Activated T-cell treated with anti-CD3 and anti-CD28 coated beads, Interleukin-2, amount 50 U/mL, for 4 hours (primary cell): Measurements from ENCODE around the gene EIF5AL1. TPM values are rescaled to one million over a fixed set of nuclear protein-coding genes. Genes with fewer than 3 reads are reported as not detected.
"Not testable (repeated sequence)": the region's sequence is repeated elsewhere in the genome, so short reads cannot be mapped to it uniquely, and the experiment has no call there.

Source experiments
- ATAC-seq, 2 donors: fragments of 200-7000 bp; cut with Tn5 transposase; one replicate each; pipeline ENCODE4 v1.10.0; 2021
- DNase-seq: peaks from one replicate; pipeline ENCODE4 v3.0.0-alpha.2; 2020
- H3K27me3 Mint-ChIP-seq: one replicate; pipeline ENCODE4 v1.8.0; 2021; ENCODE audit warnings: low read depth, mixed read lengths
- H3K36me3 Mint-ChIP-seq: one replicate; pipeline ENCODE4 v1.8.0; 2022; ENCODE audit warnings: mixed read lengths; ENCODE audit not compliant: insufficient read depth
- H3K4me1 Mint-ChIP-seq: one replicate; pipeline ENCODE4 v1.8.0; 2021; ENCODE audit warnings: low read depth, mixed read lengths
- H3K4me3 Mint-ChIP-seq: one replicate; pipeline ENCODE4 v1.8.0; 2021; ENCODE audit warnings: mild to moderate bottlenecking, moderate library complexity, mixed read lengths
- H3K9me3 Mint-ChIP-seq: one replicate; pipeline ENCODE4 v1.8.0; 2021; ENCODE audit warnings: mixed read lengths
- total RNA-seq, 3 donors: library from RNA; stranded (reverse); gene quantifications; one replicate each; pipeline ENCODE4 v1.2.1, GENCODE V29; 2021

The EIF5AL1 gene
- total RNA-seq, 3 donors from 2014 or later: 0.46 to 2.2 (median 0.49) TPM

DNA sequence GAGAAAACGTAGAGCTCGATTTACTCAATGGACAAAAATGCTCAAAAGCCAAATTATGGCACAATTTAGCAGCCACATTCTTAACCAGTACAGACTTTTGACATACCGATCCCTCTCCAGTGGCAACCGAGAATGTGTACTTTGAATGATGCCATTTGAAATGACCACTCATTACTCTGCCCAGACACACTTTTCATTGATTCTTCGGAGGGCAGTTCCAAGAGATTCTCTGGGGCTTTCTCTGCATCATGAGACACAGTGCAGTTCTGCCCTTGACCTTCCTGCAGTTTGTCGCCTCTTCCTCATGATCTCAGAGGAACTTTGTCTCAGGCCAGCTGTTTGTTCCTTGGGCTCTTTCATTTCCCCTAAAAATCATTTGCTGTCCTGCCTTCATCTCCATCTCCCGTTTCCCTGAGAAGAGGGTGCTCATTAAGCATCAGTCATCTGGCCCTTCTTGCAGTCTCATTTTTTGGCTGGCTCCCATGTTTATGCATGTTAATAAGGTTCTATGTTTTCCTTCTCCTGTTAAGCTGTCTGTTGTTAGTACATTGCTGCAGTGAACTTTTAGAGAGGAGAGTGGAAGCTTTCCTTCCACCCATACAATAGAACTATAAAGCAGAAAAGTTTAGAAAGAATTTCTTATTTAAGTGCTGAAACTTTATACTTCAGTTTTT lies 4.3 kb downstream of the EIF5AL1 start:
- ATAC-seq, H3K36me3 Mint-ChIP-seq, DNase-seq: not testable (repeated sequence)

DNA sequence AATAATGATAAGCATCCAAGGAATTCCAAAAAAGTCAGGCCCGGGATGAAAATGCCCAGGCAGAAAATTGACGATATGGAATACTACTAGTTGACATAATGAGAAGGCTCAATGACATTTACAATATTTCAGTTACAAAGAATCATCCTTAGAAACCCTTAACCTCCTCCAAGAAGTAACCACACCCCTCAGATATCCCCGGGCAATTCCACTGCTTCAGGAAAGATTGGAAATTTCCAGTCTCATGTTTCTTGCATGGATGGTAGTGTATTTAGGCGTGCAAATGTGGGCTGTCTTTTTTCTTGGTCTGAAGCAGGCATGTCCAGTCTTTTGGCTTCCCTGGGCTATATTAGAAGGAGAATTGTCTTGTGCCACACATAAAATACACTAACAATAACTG lies 5.2 kb downstream of the EIF5AL1 start:
- DNase-seq, H3K36me3 Mint-ChIP-seq, H3K4me3 Mint-ChIP-seq, H3K4me1 Mint-ChIP-seq, ATAC-seq, H3K9me3 Mint-ChIP-seq, H3K27me3 Mint-ChIP-seq: not testable (repeated sequence)

More for the DNA sequence above, 4.3 kb downstream of the EIF5AL1 start:
- not testable (repeated sequence) for H3K4me3 Mint-ChIP-seq, H3K4me1 Mint-ChIP-seq, H3K27me3 Mint-ChIP-seq, H3K9me3 Mint-ChIP-seq

DNA sequence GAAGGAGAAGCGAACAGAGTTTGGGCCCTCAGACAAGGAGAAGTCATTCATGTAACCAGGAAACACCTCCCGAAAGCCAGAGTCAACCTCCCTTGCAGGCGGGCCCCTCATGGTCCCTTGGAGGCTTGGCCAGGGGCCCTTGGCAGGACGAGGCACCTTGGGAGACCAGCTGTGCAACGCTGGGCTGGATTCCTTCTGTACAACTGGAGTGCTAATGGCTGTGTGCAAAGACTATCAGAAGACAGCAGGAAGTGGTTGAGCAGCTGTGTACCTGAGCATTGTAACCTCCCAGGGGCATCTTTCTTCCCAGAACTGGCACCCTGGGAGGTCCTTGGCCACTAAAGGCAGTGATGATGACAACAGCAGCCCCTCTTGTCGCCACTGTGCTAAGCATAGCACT lies 9.4 kb downstream of the EIF5AL1 start:
- not testable (repeated sequence) for H3K36me3 Mint-ChIP-seq, DNase-seq, H3K4me1 Mint-ChIP-seq, H3K27me3 Mint-ChIP-seq, H3K9me3 Mint-ChIP-seq, H3K4me3 Mint-ChIP-seq
- ATAC-seq: peak in 1 of 2 donors; percentile 14

DNA sequence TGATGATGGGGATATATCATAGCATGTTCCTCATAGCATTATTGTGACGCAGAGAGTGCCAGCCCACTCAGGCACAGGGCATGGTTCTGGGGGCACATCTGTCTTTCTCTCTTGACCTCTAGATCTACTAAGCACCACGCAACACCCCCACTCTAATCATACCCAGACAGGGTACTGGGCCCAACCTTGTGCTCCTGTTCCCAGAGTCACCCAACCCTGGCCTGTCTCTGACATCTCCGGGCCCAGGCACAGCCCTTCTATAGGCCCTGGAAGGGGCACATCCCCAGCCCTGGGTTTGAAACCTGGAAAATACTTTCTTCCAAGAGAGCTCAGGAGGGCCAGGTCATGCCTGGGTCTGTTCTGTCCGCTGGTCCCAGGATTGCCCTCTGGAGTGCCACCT lies 10.1 kb downstream of the EIF5AL1 start:
- H3K27me3 Mint-ChIP-seq, H3K4me1 Mint-ChIP-seq, H3K9me3 Mint-ChIP-seq, DNase-seq, H3K36me3 Mint-ChIP-seq, ATAC-seq, H3K4me3 Mint-ChIP-seq: not testable (repeated sequence)

DNA sequence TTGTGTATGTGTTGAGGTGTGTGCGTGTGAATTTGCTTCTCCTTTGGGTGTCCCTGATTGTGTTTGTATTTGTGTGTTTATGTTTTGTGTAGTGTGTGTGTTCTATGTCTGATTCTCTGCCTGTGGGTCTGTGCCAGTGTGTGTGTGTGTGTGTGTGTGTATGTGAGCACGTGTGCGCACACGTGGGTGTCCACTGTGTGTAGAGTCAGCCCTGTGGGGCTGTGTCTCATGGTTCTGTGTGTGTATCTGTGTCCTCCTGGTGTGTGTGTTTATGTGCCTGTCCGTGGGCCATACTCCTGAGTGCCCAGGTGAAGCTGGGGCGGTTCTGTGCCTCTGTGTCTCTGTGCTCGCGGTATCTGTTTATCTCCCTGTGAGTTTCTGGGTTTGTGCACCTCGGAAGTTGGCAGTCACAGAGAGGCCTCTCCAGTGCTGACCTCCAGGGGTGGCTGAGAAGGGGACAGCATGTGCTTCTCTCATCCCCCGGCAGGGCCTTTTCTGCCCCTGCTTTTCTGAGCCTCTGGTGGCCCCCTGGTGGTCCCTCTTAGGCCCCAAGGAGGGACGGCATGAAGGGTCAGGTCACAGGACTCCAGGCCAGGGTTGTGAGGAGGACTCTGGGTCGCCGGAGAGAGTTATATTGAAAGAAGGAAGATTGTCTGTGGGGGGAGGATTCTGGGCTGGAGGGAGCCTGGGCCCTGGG lies 11.0 kb downstream of the EIF5AL1 start:
- H3K9me3 Mint-ChIP-seq, H3K4me3 Mint-ChIP-seq, DNase-seq, ATAC-seq, H3K4me1 Mint-ChIP-seq, H3K36me3 Mint-ChIP-seq, H3K27me3 Mint-ChIP-seq: not testable (repeated sequence)

DNA sequence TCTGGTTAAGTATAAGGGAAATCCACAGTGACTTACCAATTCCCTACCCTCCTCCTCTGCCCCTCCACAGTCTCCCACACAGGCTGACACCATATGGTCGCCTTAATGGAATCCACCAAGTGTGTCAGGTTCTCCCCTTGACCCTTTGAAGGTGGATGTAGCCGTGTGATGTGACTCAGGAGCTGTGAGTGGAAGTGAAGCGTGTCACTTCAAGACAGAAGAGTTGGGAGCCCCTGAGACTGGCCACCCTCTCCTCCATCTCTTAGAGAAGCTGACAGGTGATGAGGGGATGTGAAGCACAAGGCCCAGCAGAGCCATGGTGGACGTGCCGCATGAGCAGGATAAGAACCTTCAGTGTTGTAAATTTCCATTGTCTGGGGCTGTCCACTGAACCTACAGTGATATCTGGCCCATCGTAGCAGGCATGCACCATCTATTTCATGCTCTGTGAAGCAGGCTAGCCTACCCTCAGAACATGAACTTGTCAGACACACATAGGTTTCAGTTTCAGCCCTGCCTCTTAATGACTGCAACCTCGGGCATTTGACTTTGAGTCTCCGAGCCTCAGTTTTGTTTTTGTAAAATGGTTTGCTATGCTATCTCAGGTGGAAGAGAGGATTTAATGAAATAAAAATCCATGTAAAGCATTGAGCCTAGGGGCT lies 12.8 kb downstream of the EIF5AL1 start:
- not testable (repeated sequence) for ATAC-seq, H3K4me3 Mint-ChIP-seq, H3K4me1 Mint-ChIP-seq, H3K27me3 Mint-ChIP-seq, H3K9me3 Mint-ChIP-seq, H3K36me3 Mint-ChIP-seq, DNase-seq

DNA sequence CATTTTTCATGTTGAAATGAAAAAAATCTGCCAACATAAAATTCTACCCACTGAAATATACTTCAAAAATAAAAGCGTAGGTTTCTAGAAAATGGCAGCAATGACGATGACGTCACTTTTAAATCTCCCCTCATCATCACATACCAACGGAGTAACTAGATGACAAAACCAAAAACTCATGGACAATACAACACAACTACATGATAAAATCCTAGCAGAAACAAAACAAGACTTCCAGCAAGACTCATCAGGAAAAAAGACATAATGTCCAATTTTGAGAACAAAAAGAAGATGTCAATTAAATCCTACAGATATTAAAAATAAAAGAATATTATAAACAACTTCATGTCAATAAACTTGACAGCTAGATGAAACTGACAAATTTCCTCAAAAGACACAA lies 15.9 kb downstream of the EIF5AL1 start:
- not testable (repeated sequence) for H3K9me3 Mint-ChIP-seq, DNase-seq, ATAC-seq, H3K27me3 Mint-ChIP-seq, H3K36me3 Mint-ChIP-seq, H3K4me1 Mint-ChIP-seq, H3K4me3 Mint-ChIP-seq

DNA sequence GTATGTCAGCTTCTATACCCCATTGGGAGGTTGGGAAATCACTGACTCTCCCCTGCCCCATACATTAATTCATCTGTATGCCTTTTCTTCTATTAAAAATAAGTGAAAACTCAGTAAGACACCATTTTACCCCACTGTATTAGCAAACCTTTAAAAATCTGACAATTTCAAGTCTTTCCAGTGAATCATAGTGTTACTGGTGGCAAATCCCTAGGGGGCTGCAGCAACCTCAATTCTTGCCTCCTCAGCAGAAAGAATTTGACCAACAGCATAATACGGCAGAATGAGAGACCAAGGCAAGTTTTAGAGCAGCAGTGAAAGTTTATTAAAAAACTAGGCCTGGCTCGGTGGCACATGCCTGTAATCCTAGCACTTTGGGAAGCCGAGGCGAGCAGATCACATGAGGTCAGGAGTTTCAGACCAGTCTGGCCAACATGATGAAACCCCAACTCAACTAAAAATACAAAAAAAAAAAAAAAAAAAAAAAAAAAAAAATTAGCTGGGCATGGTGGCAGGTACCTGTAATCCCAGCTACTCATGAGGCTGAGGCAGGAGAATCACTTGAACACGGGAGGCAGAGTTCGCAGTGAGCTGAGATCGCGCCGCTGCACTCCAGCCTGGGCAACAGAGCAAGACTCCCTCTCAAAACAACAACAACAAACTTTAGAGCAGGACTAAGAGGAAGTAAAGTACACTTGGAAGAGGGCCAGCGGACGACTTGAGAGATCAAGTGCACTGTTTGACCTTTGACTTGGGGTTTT lies 21.0 kb downstream of the EIF5AL1 start:
- DNase-seq, H3K4me3 Mint-ChIP-seq, H3K9me3 Mint-ChIP-seq, ATAC-seq, H3K4me1 Mint-ChIP-seq, H3K36me3 Mint-ChIP-seq, H3K27me3 Mint-ChIP-seq: not testable (repeated sequence)

DNA sequence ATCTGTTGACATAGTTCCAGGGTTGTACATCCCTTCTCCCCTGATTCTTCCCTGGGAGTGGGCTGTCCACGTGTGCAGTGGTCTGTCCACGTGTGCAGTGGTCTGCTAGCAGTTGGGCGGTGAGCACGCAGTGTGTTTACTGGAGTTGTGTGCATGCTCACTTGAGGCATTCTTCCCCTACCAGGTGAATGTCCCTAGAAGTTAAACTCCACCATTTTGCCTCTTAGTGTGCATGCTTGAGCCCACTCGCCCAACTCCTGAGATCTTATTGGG lies 21.5 kb downstream of the EIF5AL1 start:
- H3K27me3 Mint-ChIP-seq, H3K9me3 Mint-ChIP-seq, H3K4me1 Mint-ChIP-seq, DNase-seq, H3K4me3 Mint-ChIP-seq, ATAC-seq, H3K36me3 Mint-ChIP-seq: not testable (repeated sequence)

DNA sequence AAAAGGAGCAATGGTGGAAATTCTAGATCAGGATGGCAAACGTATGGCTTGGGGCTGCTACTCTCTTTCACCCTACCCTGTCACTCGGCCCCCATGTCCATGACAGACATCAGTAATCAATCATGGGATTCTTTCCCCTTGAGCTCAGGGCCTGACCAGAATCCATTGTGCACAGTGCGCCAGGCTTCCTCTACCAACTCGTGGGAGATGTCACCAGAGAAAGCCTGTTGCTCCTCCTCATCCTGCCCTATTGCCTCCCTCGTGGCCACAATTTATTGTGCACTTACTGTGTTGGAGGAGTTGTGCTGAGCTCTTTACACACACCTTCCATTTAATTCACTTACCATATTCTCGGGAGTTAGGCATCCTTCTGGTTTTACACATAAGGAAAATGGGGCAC lies 26.0 kb downstream of the EIF5AL1 start:
- not testable (repeated sequence) for ATAC-seq, H3K27me3 Mint-ChIP-seq, H3K4me3 Mint-ChIP-seq, H3K36me3 Mint-ChIP-seq, H3K4me1 Mint-ChIP-seq, H3K9me3 Mint-ChIP-seq, DNase-seq

DNA sequence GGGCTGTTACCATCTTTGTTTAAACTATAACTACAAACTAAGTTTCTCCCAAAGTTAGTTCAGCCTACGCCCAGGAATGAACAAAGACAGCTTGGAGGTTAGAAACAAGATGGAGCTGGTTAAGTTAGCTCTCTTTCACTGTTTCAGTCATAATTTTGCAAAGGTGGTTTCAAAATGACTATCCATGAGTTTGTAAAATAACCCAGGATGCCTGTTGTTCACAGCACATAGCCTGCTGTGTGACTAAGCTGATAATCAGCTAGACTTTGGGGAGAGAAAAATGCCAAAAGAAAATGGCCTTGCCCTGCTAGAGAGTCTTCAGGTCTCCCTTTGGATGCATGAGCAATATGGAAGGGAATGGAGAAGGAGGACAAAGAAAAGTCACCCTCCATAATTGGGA lies 28.6 kb downstream of the EIF5AL1 start:
- not testable (repeated sequence) for H3K4me1 Mint-ChIP-seq, H3K9me3 Mint-ChIP-seq, H3K36me3 Mint-ChIP-seq, H3K27me3 Mint-ChIP-seq, H3K4me3 Mint-ChIP-seq, DNase-seq
- ATAC-seq: peak; percentile 53 to 78

DNA sequence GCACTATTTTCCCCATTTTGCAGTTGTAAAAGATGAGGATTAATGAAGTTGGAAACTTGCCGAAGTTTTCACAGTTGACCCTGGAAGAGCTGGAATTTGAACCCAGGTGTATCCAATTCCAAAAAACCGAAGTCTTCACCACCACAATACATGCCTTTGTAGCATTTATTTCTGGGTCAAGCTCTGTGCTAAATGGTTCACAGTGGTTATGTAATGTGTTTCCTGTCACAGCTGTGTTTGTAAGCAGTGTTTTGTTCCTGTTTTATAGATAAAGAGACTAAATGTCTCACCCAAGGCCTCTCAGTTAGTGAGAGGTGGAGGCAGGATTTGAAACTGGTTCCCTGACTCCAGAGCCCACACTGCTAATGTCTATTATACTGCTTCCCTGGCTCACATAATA lies 30.3 kb downstream of the EIF5AL1 start:
- no peak for DNase-seq
- no peaks in the 10 kb centered on the region for H3K36me3 Mint-ChIP-seq
- H3K4me1 Mint-ChIP-seq: peaks cover 9% of the 10 kb centered on the region
- ATAC-seq: no peak
- no peak overlapping the region for H3K4me3 Mint-ChIP-seq
- H3K9me3 Mint-ChIP-seq: peaks cover 8% of the 10 kb centered on the region
- H3K27me3 Mint-ChIP-seq: no peaks in the 10 kb centered on the region

DNA sequence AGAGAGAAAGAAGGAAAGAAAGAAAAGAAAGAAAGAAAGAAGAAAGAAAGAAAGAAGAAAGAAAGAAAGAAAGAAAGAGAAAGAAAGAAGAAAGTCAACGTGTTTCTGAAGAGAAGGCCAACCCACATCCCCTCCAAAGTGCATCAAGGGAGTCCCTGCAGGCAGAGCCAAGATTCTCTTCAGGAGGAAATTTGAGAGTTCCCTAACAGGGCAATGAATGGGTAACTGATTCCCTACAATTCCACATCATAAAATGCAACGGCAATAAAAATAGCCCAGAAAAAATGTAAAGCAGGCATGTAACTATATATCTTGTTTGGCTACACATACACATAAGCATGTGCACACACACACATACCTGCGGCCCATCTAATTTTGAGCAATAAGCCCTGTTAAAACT lies 32.1 kb downstream of the EIF5AL1 start:
- H3K4me1 Mint-ChIP-seq: peaks cover 16% of the 10 kb centered on the region
- not testable (repeated sequence) for H3K27me3 Mint-ChIP-seq, H3K36me3 Mint-ChIP-seq, H3K9me3 Mint-ChIP-seq, DNase-seq, ATAC-seq, H3K4me3 Mint-ChIP-seq

DNA sequence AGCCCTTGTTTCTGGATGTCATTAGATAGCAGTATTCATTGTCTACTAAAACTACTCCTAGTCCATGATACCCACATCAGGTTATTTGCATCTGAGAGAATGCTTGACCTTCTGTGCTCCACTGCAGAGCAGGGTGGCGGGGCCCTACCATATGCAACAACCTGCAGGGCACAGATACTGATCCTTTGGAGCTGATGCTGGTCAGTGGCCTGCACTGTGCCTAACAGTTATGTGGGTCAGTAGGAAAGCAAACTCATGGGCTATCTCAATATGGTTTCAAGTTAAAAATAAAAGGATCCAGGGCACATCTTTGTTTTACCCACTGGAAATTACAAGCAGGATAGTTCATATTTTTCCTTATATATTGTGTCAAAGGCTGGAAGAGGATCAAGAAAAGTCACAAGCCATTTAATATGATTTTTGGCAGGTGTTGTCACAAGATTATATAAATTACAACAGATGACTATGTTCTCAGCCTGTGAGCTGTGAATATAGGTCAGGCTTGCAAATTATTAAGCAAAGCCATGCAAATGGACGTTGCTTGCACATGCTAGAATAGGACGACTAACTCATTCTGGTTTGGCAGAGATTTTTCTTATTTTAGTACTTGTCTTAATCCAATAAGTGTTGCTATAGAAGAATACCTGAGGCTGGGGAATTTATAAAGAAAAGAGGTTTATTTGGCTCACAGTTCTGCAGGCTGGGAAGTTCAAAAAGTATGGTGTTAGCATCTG lies 32.8 kb downstream of the EIF5AL1 start:
- DNase-seq, H3K27me3 Mint-ChIP-seq, H3K9me3 Mint-ChIP-seq, H3K36me3 Mint-ChIP-seq, H3K4me3 Mint-ChIP-seq, ATAC-seq: not testable (repeated sequence)
- peaks cover 16% of the 10 kb centered on the region for H3K4me1 Mint-ChIP-seq
